Measurements from ENCODE around the gene LRRIQ1.

The LRRIQ1 gene

DNA sequence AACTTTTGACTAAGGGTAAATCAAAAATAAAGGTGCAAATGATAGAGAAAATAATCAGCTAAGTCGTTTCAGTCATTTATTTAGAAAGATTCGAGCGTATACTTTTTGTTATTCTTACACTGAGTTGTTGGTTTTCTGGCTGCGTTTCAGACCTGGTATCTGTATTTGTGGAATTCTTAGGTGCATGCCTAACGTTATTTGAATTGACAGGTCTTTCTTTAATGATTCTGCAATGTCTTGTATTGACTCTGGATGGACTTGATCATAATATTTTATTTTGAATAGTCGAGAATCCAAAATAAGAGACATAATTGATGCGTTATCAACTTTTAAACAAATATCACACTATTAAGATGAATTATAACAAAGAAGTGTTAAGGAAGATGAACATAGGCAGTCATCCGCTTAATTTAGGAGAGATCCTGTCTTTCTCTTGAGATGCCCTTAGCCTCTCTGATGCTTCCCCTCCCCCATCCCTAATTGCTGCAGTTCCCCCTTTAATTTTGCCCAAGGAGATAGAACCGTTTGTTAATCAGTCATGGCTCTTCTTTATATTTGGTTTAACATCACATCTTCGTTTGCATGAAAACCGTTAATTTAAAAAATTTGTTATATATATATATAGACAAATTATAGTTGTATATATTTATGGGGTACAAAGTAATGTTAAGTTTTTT, 245.6 kb downstream of the LRRIQ1 start:
- DNase-seq: no peak

DNA sequence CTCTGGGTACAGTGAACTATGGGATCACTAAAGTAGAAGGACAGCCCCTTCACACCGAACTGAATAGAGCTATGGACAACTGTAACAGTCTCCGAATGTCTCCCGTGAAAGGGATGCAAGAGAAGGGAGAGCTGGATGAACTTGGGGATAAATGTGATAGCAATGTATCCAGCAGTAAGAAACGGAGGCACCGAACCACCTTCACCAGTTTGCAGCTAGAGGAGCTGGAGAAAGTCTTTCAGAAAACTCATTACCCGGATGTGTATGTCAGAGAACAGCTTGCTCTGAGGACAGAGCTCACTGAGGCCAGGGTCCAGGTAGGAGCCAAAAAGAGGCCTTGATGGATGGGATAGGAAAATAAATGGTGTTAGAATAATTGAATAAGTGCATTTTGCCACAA, 247.4 kb downstream of the LRRIQ1 start:
- no peak for DNase-seq
